Fibroblast of skin of abdomen (primary cell): ENCODE measurements around the gene MLST8.

Source experiments
- DNase-seq: peaks from one replicate; pipeline ENCODE4 v3.0.0-alpha.2; 2013

Gene MLST8

GRCh38 chr16:2173916-2174315, 31.3 kb upstream of the MLST8 start:
- no peak for DNase-seq

- no peak for DNase-seq
Measured at GRCh38 chr16:2174396-2175131, 30.7 kb upstream of the MLST8 start.

- DNase-seq, result no peak
Measured at GRCh38 chr16:2175454-2175853, 29.8 kb upstream of the MLST8 start.

GRCh38 chr16:2176047-2176446, 29.2 kb upstream of the MLST8 start:
- no peak for DNase-seq

- DNase-seq, result no peak
Measured at GRCh38 chr16:2177101-2177500, 28.2 kb upstream of the MLST8 start.

- DNase-seq, result no peak
Measured at GRCh38 chr16:2177561-2177960, 27.7 kb upstream of the MLST8 start.

- DNase-seq, result peak; percentile 43
Measured at GRCh38 chr16:2178321-2179106, 26.7 kb upstream of the MLST8 start.

GRCh38 chr16:2179107-2179501, 26.1 kb upstream of the MLST8 start:
- DNase-seq, result no peak

- no peak for DNase-seq
Measured at GRCh38 chr16:2179576-2179975, 25.7 kb upstream of the MLST8 start.

- no peak for DNase-seq
Measured at GRCh38 chr16:2180461-2180860, 24.8 kb upstream of the MLST8 start.

GRCh38 chr16:2180962-2181923, 24.0 kb upstream of the MLST8 start:
- DNase-seq, result no peak

- DNase-seq, result no peak
Measured at GRCh38 chr16:2181952-2182351, 23.3 kb upstream of the MLST8 start.

GRCh38 chr16:2183671-2184070, 21.6 kb upstream of the MLST8 start:
- no peak for DNase-seq

GRCh38 chr16:2184346-2184745, 20.9 kb upstream of the MLST8 start:
- no peak for DNase-seq

GRCh38 chr16:2184962-2185361, 20.3 kb upstream of the MLST8 start:
- DNase-seq, result no peak

- DNase-seq, result no peak
Measured at GRCh38 chr16:2186064-2186463, 19.2 kb upstream of the MLST8 start.

- DNase-seq, result no peak
Measured at GRCh38 chr16:2186505-2186904, 18.7 kb upstream of the MLST8 start.

GRCh38 chr16:2187212-2187611, 18.0 kb upstream of the MLST8 start:
- DNase-seq, result no peak

GRCh38 chr16:2188395-2188794, 16.9 kb upstream of the MLST8 start:
- DNase-seq, result no peak

- no peak for DNase-seq
Measured at GRCh38 chr16:2189252-2189893, 15.9 kb upstream of the MLST8 start.

GRCh38 chr16:2190002-2190658, 15.1 kb upstream of the MLST8 start:
- DNase-seq, result no peak
